PC-9 (cell line): ENCODE results near the gene GLS. TPM values are rescaled to one million over a fixed set of nuclear protein-coding genes. Genes with fewer than 3 reads are reported as not detected.

ENCODE experiments used
- BruUV-seq: library from RNA; stranded (reverse); fragments of 400-500 nt; replicated peaks from 2 replicates; lab custom pipeline; 2021; lab: Mats Ljungman, UMichigan
- CTCF ChIA-PET: fragments of 300-600 bp; sonication (Branson Sonifier 250); formaldehyde crosslinking; loops from one replicate; lab custom pipeline; 2022; ENCODE audit warnings: antibody characterized with exemption; lab: Charles Lee
- POLR2A ChIA-PET: fragments of 300-600 bp; sonication (Branson Sonifier 250); formaldehyde crosslinking; loops from one replicate; lab custom pipeline; 2022; ENCODE audit warnings: antibody characterized with exemption; ENCODE audit not compliant: unreplicated experiment; lab: Charles Lee
- DNase-seq, 2 experiments: peaks; one replicate each; pipeline versions ENCODE4 v3.0.0 to v3.0.0-alpha.2; 2015 to 2022; ENCODE audit warnings: mixed read lengths in 1 of 2
- H2AFZ ChIP-seq: fragments of 200-600 bp; sonication (generic); 2 replicates; pipeline ENCODE4 v1.8.1; 2017; ENCODE audit warnings: antibody characterized with exemption
- H3F3A ChIP-seq: fragments of 200-600 bp; sonication (generic); 2 replicates; pipeline ENCODE4 v1.8.1; 2017; ENCODE audit warnings: antibody characterized with exemption, mild to moderate bottlenecking, low read depth; ENCODE audit not compliant: insufficient read depth
- H3K27ac ChIP-seq: fragments of 200-600 bp; sonication (generic); 2 replicates; pipeline ENCODE4 v1.6.1; 2016; ENCODE audit warnings: mixed run types
- H3K27me3 ChIP-seq: fragments of 200-600 bp; sonication (generic); 2 replicates; pipeline ENCODE4 v1.6.1; 2016; ENCODE audit warnings: low read depth, mixed run types; ENCODE audit not compliant: insufficient read depth
- H3K36me3 ChIP-seq: fragments of 200-600 bp; sonication (generic); 2 replicates; pipeline ENCODE4 v1.6.1; 2016; ENCODE audit warnings: low read depth, mixed run types
- H3K4me1 ChIP-seq: fragments of 200-600 bp; sonication (generic); replicated peaks from 2 replicates; pipeline ENCODE4 v1.6.1; 2016; ENCODE audit warnings: mixed run types; ENCODE audit not compliant: insufficient read depth
- H3K4me2 ChIP-seq: fragments of 200-600 bp; sonication (generic); 2 replicates; pipeline ENCODE4 v1.6.1; 2017; ENCODE audit warnings: mixed run types
- H3K4me3 ChIP-seq: fragments of 200-600 bp; sonication (generic); 2 replicates; pipeline ENCODE4 v1.6.1; 2016; ENCODE audit warnings: mixed run types
- H3K79me2 ChIP-seq: fragments of 200-600 bp; sonication (generic); 2 replicates; pipeline ENCODE4 v1.6.1; 2017; ENCODE audit warnings: low read depth, mixed run types
- H3K9me2 ChIP-seq: fragments of 200-600 bp; sonication (generic); 2 replicates; pipeline ENCODE4 v1.8.1; 2017; ENCODE audit warnings: mild to moderate bottlenecking; ENCODE audit not compliant: insufficient read depth
- H3K9me3 ChIP-seq: fragments of 200-600 bp; sonication (generic); 2 replicates; pipeline ENCODE4 v1.8.1; 2016; ENCODE audit warnings: low read depth; ENCODE audit not compliant: insufficient read depth
- H4K20me1 ChIP-seq: fragments of 200-600 bp; sonication (generic); 2 replicates; pipeline ENCODE4 v1.8.1; 2017; ENCODE audit not compliant: insufficient read depth
- EZH2 ChIP-seq: fragments of 200-600 bp; sonication (generic); IDR thresholded peaks from 2 replicates; pipeline ENCODE4 v1.8.0; 2017; ENCODE audit warnings: antibody characterized with exemption, low read depth
- intact Hi-C: fragments of 100-400 bp; cut with micrococcal nuclease; formaldehyde crosslinking; loops from one replicate; pipeline ENCODE4 v1.10.0; 2022; ENCODE audit not compliant: unreplicated experiment
- total RNA-seq: library from RNA; stranded (reverse); gene quantifications from 2 replicates; pipeline ENCODE4 v1.2.3, GENCODE V29; 2021
- TF ChIP-seq, protein P1 (sequence below): fragments of 200-600 bp; sonication (generic); conservative IDR thresholded peaks from 2 replicates; pipeline ENCODE4 v1.6.1; 2017; ENCODE audit warnings: mixed run types, antibody characterized with exemption, mild to moderate bottlenecking, moderate library complexity

GLS gene
- total RNA-seq, 1 experiment from 2014 or later = 68.5 TPM

GRCh38 chr2:190837952-190838361 is 42.7 kb upstream of the GLS start:
- Histone ChIP-seq H3F3A (peaks cover 23% of the 10 kb centered on the region), H3K27ac (peak overlapping the region; percentile 69), H3K4me1 (peaks cover 70% of the 10 kb centered on the region), H3K9me3 (no peaks in the 10 kb centered on the region; the same call in 1 of the 2 replicates), H2AFZ (no peak overlapping the region), H3K36me3 (peaks cover 16% of the 10 kb centered on the region; the same call in 1 of the 2 replicates), H3K9me2 (no peaks in the 10 kb centered on the region), H3K4me2 (peak overlapping the region; percentile 43; the same call in 1 of the 2 replicates), H3K79me2 (peaks cover 5% of the 10 kb centered on the region; the same call in 1 of the 2 replicates), H3K27me3 (no peaks in the 10 kb centered on the region), H3K4me3 (no peak overlapping the region), H4K20me1 (no peaks in the 10 kb centered on the region)
- TF ChIP-seq EZH2 = no peak
- TF ChIP-seq, protein P1, sequence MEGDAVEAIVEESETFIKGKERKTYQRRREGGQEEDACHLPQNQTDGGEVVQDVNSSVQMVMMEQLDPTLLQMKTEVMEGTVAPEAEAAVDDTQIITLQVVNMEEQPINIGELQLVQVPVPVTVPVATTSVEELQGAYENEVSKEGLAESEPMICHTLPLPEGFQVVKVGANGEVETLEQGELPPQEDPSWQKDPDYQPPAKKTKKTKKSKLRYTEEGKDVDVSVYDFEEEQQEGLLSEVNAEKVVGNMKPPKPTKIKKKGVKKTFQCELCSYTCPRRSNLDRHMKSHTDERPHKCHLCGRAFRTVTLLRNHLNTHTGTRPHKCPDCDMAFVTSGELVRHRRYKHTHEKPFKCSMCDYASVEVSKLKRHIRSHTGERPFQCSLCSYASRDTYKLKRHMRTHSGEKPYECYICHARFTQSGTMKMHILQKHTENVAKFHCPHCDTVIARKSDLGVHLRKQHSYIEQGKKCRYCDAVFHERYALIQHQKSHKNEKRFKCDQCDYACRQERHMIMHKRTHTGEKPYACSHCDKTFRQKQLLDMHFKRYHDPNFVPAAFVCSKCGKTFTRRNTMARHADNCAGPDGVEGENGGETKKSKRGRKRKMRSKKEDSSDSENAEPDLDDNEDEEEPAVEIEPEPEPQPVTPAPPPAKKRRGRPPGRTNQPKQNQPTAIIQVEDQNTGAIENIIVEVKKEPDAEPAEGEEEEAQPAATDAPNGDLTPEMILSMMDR = no peak
- intact Hi-C loops = loop anchor here (2.0 to 5.0 kb wide), 3 partner anchors 43 to 109 kb away; partner anchors contain the start of gene GLS
- POLR2A ChIA-PET = interaction anchor here (0.6 kb wide), 1 partner anchor 108 kb away, joined by 11 read pairs; no protein-coding TSS in a partner anchor
- CTCF ChIA-PET = interaction anchor here (0.6 to 1.2 kb wide), 2 partner anchors 12 to 1141 kb away, joined by 3 to 4 read pairs; no protein-coding TSS in a partner anchor
- no peak for DNase-seq
- BruUV-seq = no TSS peak

DNA sequence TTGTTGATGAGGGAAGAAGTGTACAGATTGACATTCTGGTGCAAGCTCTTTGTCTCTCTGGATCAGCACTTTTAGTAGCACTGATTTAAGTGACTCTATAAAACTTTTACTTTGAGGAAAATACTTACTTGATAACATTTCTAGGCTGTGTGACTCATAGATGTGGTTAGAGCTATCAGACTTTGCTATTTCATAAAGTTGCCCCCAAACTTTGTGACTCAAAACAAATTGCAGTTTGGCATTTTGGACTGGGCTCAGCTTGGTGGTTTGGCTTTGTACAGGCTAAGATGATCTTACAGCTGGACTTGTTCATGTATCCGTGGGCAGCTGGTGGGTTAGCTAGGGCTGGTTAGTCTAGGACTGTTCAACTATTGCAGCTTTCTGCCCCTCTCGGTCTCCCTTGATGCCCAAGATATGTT is 42.1 kb upstream of the GLS start:
- H3K79me2 ChIP-seq = peaks cover 7% of the 10 kb centered on the region; the same call in 1 of the 2 replicates
- H4K20me1 ChIP-seq = no peaks in the 10 kb centered on the region
- H3K4me2 ChIP-seq = peak overlapping the region; percentile 43
- no peak overlapping the region for H3K4me3 ChIP-seq
- no peak overlapping the region for H2AFZ ChIP-seq
- no peaks in the 10 kb centered on the region for H3K27me3 ChIP-seq
- BruUV-seq = no TSS peak
- no peaks in the 10 kb centered on the region for H3K9me2 ChIP-seq
- H3K27ac ChIP-seq = peak overlapping the region; percentile 69
- TF ChIP-seq, protein P1 = no peak
- no peak for TF ChIP-seq EZH2
- peak; percentile 4 to 68 for DNase-seq
- H3F3A ChIP-seq = peaks cover 29% of the 10 kb centered on the region
- peaks cover 16% of the 10 kb centered on the region; the same call in 1 of the 2 replicates for H3K36me3 ChIP-seq
- H3K9me3 ChIP-seq = no peaks in the 10 kb centered on the region; the same call in 1 of the 2 replicates
- intact Hi-C loops = loop anchor here (2.0 to 5.0 kb wide), 3 partner anchors 42 to 109 kb away; partner anchors contain the start of gene GLS
- peaks cover 76% of the 10 kb centered on the region for H3K4me1 ChIP-seq
- CTCF ChIA-PET = interaction anchor here (0.6 to 1.2 kb wide), 2 partner anchors 12 to 1141 kb away, joined by 3 to 4 read pairs; no protein-coding TSS in a partner anchor
- POLR2A ChIA-PET = interaction anchor here (0.6 kb wide), 1 partner anchor 107 kb away, joined by 11 read pairs; no protein-coding TSS in a partner anchor

- ChIA-PET POLR2A (no interaction called here), CTCF (no interaction called here)
- DNase-seq = no peak
- Histone ChIP-seq H3K9me3 (no peaks in the 10 kb centered on the region; the same call in 1 of the 2 replicates), H3K4me3 (no peak overlapping the region), H3K4me2 (peak overlapping the region; percentile 30), H2AFZ (no peak overlapping the region), H3K9me2 (no peaks in the 10 kb centered on the region), H3F3A (peaks cover 37% of the 10 kb centered on the region), H3K4me1 (peaks cover 89% of the 10 kb centered on the region), H4K20me1 (no peaks in the 10 kb centered on the region), H3K36me3 (peaks cover 16% of the 10 kb centered on the region; the same call in 1 of the 2 replicates), H3K79me2 (peaks cover 7% of the 10 kb centered on the region; the same call in 1 of the 2 replicates), H3K27ac (peak overlapping the region; percentile 100), H3K27me3 (no peaks in the 10 kb centered on the region)
- no peak for TF ChIP-seq EZH2
- TF ChIP-seq, protein P1 = no peak
- intact Hi-C loops = no loop called here
- no TSS peak for BruUV-seq
These were observed 40.0 kb upstream of the GLS start for GRCh38 chr2:190840569-190841172.
